ENCODE data around the gene PACS1. TPM values are rescaled to one million over a fixed set of nuclear protein-coding genes. Genes with fewer than 3 reads are reported as not detected.
"Not testable (repeated sequence)": the region's sequence is repeated elsewhere in the genome, so short reads cannot be mapped to it uniquely, and the experiment has no call there.

The PACS1 gene
- total RNA-seq, 2 experiments from 2014 or later: 77.8 to 80.7 TPM

GRCh38 chr11:66080055-66080817 is 10.2 kb downstream of the PACS1 start:
- DNase-seq: peak; percentile 90
- H3K9me3 Mint-ChIP-seq: no peaks in the 10 kb centered on the region
- peak overlapping the region; percentile 98 for H3K27ac Mint-ChIP-seq
- H3K4me1 Mint-ChIP-seq (ENCODE audit: low read depth): peaks cover 93% of the 10 kb centered on the region
- peaks cover 19% of the 10 kb centered on the region for H3K36me3 Mint-ChIP-seq (ENCODE audit: low read depth)
- CTCF ChIA-PET: interaction anchor here (0.9 to 7.1 kb wide), 9 partner anchors 12 to 55 kb away, joined by 3 to 61 read pairs (median 5); partner anchors contain the start of gene PACS1
- no peaks in the 10 kb centered on the region for H3K27me3 Mint-ChIP-seq (ENCODE audit: low read depth)
- peak overlapping the region; percentile 78 for H3K4me3 Mint-ChIP-seq
- intact Hi-C loops (cut with micrococcal nuclease): loop anchor here (1.0 kb wide), 1 partner anchor 46 kb away; no protein-coding TSS in a partner anchor

- CTCF ChIA-PET: interaction anchor here (0.6 to 7.1 kb wide), 9 partner anchors 13 to 1188 kb away, joined by 3 to 61 read pairs (median 4); partner anchors contain the start of gene PACS1
- peak overlapping the region; percentile 78 for H3K4me3 Mint-ChIP-seq
- intact Hi-C loops (cut with micrococcal nuclease): loop anchor here (1.0 kb wide), 3 partner anchors 9 to 32 kb away; no protein-coding TSS in a partner anchor
- H3K4me1 Mint-ChIP-seq (ENCODE audit: low read depth): peaks cover 92% of the 10 kb centered on the region
- H3K9me3 Mint-ChIP-seq: no peaks in the 10 kb centered on the region
- peak; percentile 91 for DNase-seq
- peak overlapping the region; percentile 98 for H3K27ac Mint-ChIP-seq
- no peaks in the 10 kb centered on the region for H3K27me3 Mint-ChIP-seq (ENCODE audit: low read depth)
- H3K36me3 Mint-ChIP-seq (ENCODE audit: low read depth): peaks cover 17% of the 10 kb centered on the region
Observed at GRCh38 chr11:66081505-66081904, 11.4 kb downstream of the PACS1 start.

- no peak for DNase-seq
- CTCF ChIA-PET: interaction anchor here (7.1 kb wide), 1 partner anchor 15 kb away, joined by 61 read pairs; the partner anchor contains the start of gene PACS1
- Mint-ChIP-seq H3K9me3 (no peaks in the 10 kb centered on the region), H3K27me3 (ENCODE audit: low read depth) (no peaks in the 10 kb centered on the region), H3K36me3 (ENCODE audit: low read depth) (peaks cover 11% of the 10 kb centered on the region), H3K4me3 (no peak overlapping the region), H3K27ac (peak overlapping the region; percentile 98), H3K4me1 (ENCODE audit: low read depth) (peaks cover 92% of the 10 kb centered on the region)
- intact Hi-C loops (cut with micrococcal nuclease): no loop called here
Observed at GRCh38 chr11:66082946-66083698, 13.1 kb downstream of the PACS1 start.

GRCh38 chr11:66083767-66084166 is 13.7 kb downstream of the PACS1 start:
- DNase-seq: no peak
- no peaks in the 10 kb centered on the region for H3K27me3 Mint-ChIP-seq (ENCODE audit: low read depth)
- H3K9me3 Mint-ChIP-seq: no peaks in the 10 kb centered on the region
- H3K36me3 Mint-ChIP-seq (ENCODE audit: low read depth): peaks cover 6% of the 10 kb centered on the region
- intact Hi-C loops (cut with micrococcal nuclease): no loop called here
- CTCF ChIA-PET: interaction anchor here (1.9 kb wide), 1 partner anchor 16 kb away, joined by 4 read pairs; no protein-coding TSS in a partner anchor
- peaks cover 91% of the 10 kb centered on the region for H3K4me1 Mint-ChIP-seq (ENCODE audit: low read depth)
- peak overlapping the region; percentile 98 for H3K27ac Mint-ChIP-seq
- no peak overlapping the region for H3K4me3 Mint-ChIP-seq

- Mint-ChIP-seq H3K9me3 (no peaks in the 10 kb centered on the region), H3K4me3 (no peak overlapping the region), H3K36me3 (ENCODE audit: low read depth) (peaks cover 4% of the 10 kb centered on the region), H3K27me3 (ENCODE audit: low read depth) (no peaks in the 10 kb centered on the region), H3K4me1 (ENCODE audit: low read depth) (peaks cover 88% of the 10 kb centered on the region), H3K27ac (peak overlapping the region; percentile 98)
- intact Hi-C loops (cut with micrococcal nuclease): no loop called here
- DNase-seq: no peak
- CTCF ChIA-PET: interaction anchor here (0.6 to 1.9 kb wide), 2 partner anchors 17 to 131 kb away, joined by 3 to 4 read pairs; no protein-coding TSS in a partner anchor
Observed at GRCh38 chr11:66084821-66085475, 14.9 kb downstream of the PACS1 start.

- CTCF ChIA-PET: interaction anchor here (1.5 kb wide), 1 partner anchor 19 kb away, joined by 3 read pairs; no protein-coding TSS in a partner anchor
- peaks cover 71% of the 10 kb centered on the region for H3K4me1 Mint-ChIP-seq (ENCODE audit: low read depth)
- no peaks in the 10 kb centered on the region for H3K27me3 Mint-ChIP-seq (ENCODE audit: low read depth)
- intact Hi-C loops (cut with micrococcal nuclease): no loop called here
- DNase-seq: peak; percentile 4
- no peak overlapping the region for H3K4me3 Mint-ChIP-seq
- peak overlapping the region; percentile 63 for H3K27ac Mint-ChIP-seq
- no peaks in the 10 kb centered on the region for H3K9me3 Mint-ChIP-seq
- H3K36me3 Mint-ChIP-seq (ENCODE audit: low read depth): peaks cover 1% of the 10 kb centered on the region
Observed at GRCh38 chr11:66087148-66087908, 17.3 kb downstream of the PACS1 start.

- intact Hi-C loops (cut with micrococcal nuclease): no loop called here
- no peak overlapping the region for H3K4me3 Mint-ChIP-seq
- CTCF ChIA-PET: interaction anchor here (0.9 to 1.0 kb wide), 2 partner anchors 15 to 21 kb away, joined by 3 to 4 read pairs; no protein-coding TSS in a partner anchor
- DNase-seq: no peak
- no peak overlapping the region for H3K27ac Mint-ChIP-seq
- H3K36me3 Mint-ChIP-seq (ENCODE audit: low read depth): peaks cover 6% of the 10 kb centered on the region
- peaks cover 55% of the 10 kb centered on the region for H3K4me1 Mint-ChIP-seq (ENCODE audit: low read depth)
- H3K9me3 Mint-ChIP-seq: peaks cover 1% of the 10 kb centered on the region
- no peaks in the 10 kb centered on the region for H3K27me3 Mint-ChIP-seq (ENCODE audit: low read depth)
Observed at GRCh38 chr11:66089067-66089466, 19.0 kb downstream of the PACS1 start.

GRCh38 chr11:66090288-66090687 is 20.2 kb downstream of the PACS1 start:
- intact Hi-C loops (cut with micrococcal nuclease): no loop called here
- Mint-ChIP-seq H3K9me3 (peaks cover 1% of the 10 kb centered on the region), H3K4me1 (ENCODE audit: low read depth) (peaks cover 43% of the 10 kb centered on the region), H3K27me3 (ENCODE audit: low read depth) (no peaks in the 10 kb centered on the region), H3K27ac (peak overlapping the region; percentile 13), H3K4me3 (no peak overlapping the region), H3K36me3 (ENCODE audit: low read depth) (peaks cover 6% of the 10 kb centered on the region)
- no peak for DNase-seq
- CTCF ChIA-PET: no interaction called here

GRCh38 chr11:66092125-66092524 is 22.1 kb downstream of the PACS1 start:
- H3K4me3 Mint-ChIP-seq; H3K36me3 Mint-ChIP-seq (ENCODE audit: low read depth); CTCF ChIA-PET; H3K9me3 Mint-ChIP-seq; H3K27ac Mint-ChIP-seq; H3K27me3 Mint-ChIP-seq (ENCODE audit: low read depth); DNase-seq; intact Hi-C loops (cut with micrococcal nuclease): not testable (repeated sequence)
- peaks cover 35% of the 10 kb centered on the region for H3K4me1 Mint-ChIP-seq (ENCODE audit: low read depth)

- H3K4me1 Mint-ChIP-seq (ENCODE audit: low read depth): peaks cover 55% of the 10 kb centered on the region
- H3K4me3 Mint-ChIP-seq; H3K9me3 Mint-ChIP-seq; H3K27ac Mint-ChIP-seq; DNase-seq; H3K27me3 Mint-ChIP-seq (ENCODE audit: low read depth); H3K36me3 Mint-ChIP-seq (ENCODE audit: low read depth): not testable (repeated sequence)
- intact Hi-C loops (cut with micrococcal nuclease): loop anchor here (1.0 to 2.0 kb wide), 2 partner anchors 15 to 28 kb away; no protein-coding TSS in a partner anchor
- CTCF ChIA-PET: interaction anchor here (1.0 kb wide), 1 partner anchor 11 kb away, joined by 5 read pairs; no protein-coding TSS in a partner anchor
Observed at GRCh38 chr11:66099746-66100145, 29.7 kb downstream of the PACS1 start.

All from activated naive CD4-positive, alpha-beta T cell treated with anti-CD3 and anti-CD28 coated beads for 36 hours (primary cell).